HepG2 (cell line): ENCODE results near the gene TGM2. TPM values are rescaled to one million over a fixed set of nuclear protein-coding genes. Genes with fewer than 3 reads are reported as not detected.

Experiments
- ARID2 ChIP-seq: sonication (generic); formaldehyde crosslinking; IDR thresholded peaks from 2 replicates; pipeline ENCODE4 v1.8.1; 2022; ENCODE audit warnings: mild to moderate bottlenecking, missing genetic modification reagents, borderline replicate concordance
- ARNT ChIP-seq: fragments of 450-650 bp; IDR thresholded peaks from 2 replicates; pipeline ENCODE4 v1.6.1; 2017
- ATF3 ChIP-seq: sonication (generic); formaldehyde crosslinking; IDR thresholded peaks from 2 replicates; pipeline ENCODE4 v1.4.0; 2020; ENCODE audit warnings: missing genetic modification reagents
- EEA1 ChIP-seq: sonication (generic); formaldehyde crosslinking; IDR thresholded peaks from 2 replicates; pipeline ENCODE4 v1.5.1; 2020; ENCODE audit warnings: mild to moderate bottlenecking, missing genetic modification reagents, borderline replicate concordance
- FLYWCH1 ChIP-seq: sonication (generic); formaldehyde crosslinking; IDR thresholded peaks from 2 replicates; pipeline ENCODE4 v1.8.1; 2023; ENCODE audit warnings: mild to moderate bottlenecking, missing genetic modification reagents
- FOXA3 ChIP-seq: IDR thresholded peaks from 2 replicates; pipeline ENCODE4 v1.6.1; 2016; ENCODE audit warnings: missing genetic modification reagents, missing compliant biosample characterization
- FOXO4 ChIP-seq: sonication (generic); formaldehyde crosslinking; conservative IDR thresholded peaks from 2 replicates; pipeline ENCODE4 v1.8.1; 2023; ENCODE audit warnings: missing genetic modification reagents
- HDAC1 ChIP-seq: sonication (generic); formaldehyde crosslinking; IDR thresholded peaks from 2 replicates; pipeline ENCODE4 v1.5.1; 2020; ENCODE audit warnings: mild to moderate bottlenecking, missing genetic modification reagents
- HNRNPL ChIP-seq: fragments of 200-400 bp; formaldehyde crosslinking; IDR thresholded peaks from 2 replicates; pipeline ENCODE4 v1.6.1; 2017; ENCODE audit warnings: mild to moderate bottlenecking, low read depth, low read length
- MLLT10 ChIP-seq: sonication (generic); formaldehyde crosslinking; IDR thresholded peaks from 2 replicates; pipeline ENCODE4 v1.4.0; 2020; ENCODE audit warnings: missing genetic modification reagents
- MLX ChIP-seq: IDR thresholded peaks from 2 replicates; pipeline ENCODE4 v1.6.1; 2016
- NCOA1 ChIP-seq: sonication (generic); formaldehyde crosslinking; IDR thresholded peaks from 2 replicates; pipeline ENCODE4 v1.9.0; 2021; ENCODE audit warnings: missing genetic modification reagents
- NFE2L1 ChIP-seq: sonication (generic); formaldehyde crosslinking; IDR thresholded peaks from 2 replicates; pipeline ENCODE4 v1.4.0; 2020; ENCODE audit warnings: missing genetic modification reagents, mild to moderate bottlenecking, borderline replicate concordance
- NFKB2 ChIP-seq: sonication (generic); formaldehyde crosslinking; IDR thresholded peaks from 2 replicates; pipeline ENCODE4 v1.4.0; 2020; ENCODE audit warnings: missing genetic modification reagents, borderline replicate concordance
- POGZ ChIP-seq: sonication (generic); formaldehyde crosslinking; IDR thresholded peaks from 2 replicates; pipeline ENCODE4 v1.4.0; 2020; ENCODE audit warnings: mild to moderate bottlenecking, missing genetic modification reagents
- RAD51 ChIP-seq: fragments of 450-650 bp; IDR thresholded peaks from 2 replicates; pipeline ENCODE4 v1.6.1; 2016; ENCODE audit warnings: borderline replicate concordance
- SMAD9 ChIP-seq: sonication (generic); formaldehyde crosslinking; IDR thresholded peaks from 2 replicates; pipeline ENCODE4 v1.5.1; 2020; ENCODE audit warnings: mild to moderate bottlenecking, missing genetic modification reagents
- SP1 ChIP-seq, 2 experiments: fragments of 450-650 bp in 1 of 2; sonication (generic) in 1 of 2; formaldehyde crosslinking in 1 of 2; IDR thresholded peaks; 2 replicates each; pipeline versions ENCODE4 v1.4.0 to v1.6.1; 2016 to 2020; ENCODE audit warnings: missing genetic modification reagents in 1 of 2
- ZFP37 ChIP-seq: sonication (generic); formaldehyde crosslinking; IDR thresholded peaks from 2 replicates; pipeline ENCODE4 v1.4.0; 2020; ENCODE audit warnings: missing genetic modification reagents, borderline replicate concordance
- ZKSCAN8 ChIP-seq: IDR thresholded peaks from 2 replicates; pipeline ENCODE4 v1.6.1; 2016; ENCODE audit warnings: borderline replicate concordance, missing genetic modification reagents, missing compliant biosample characterization
- ZNF572 ChIP-seq: sonication (generic); formaldehyde crosslinking; IDR thresholded peaks from 2 replicates; pipeline ENCODE4 v1.5.1; 2020; ENCODE audit warnings: mild to moderate bottlenecking, missing genetic modification reagents
- polyA plus RNA-seq, 8 experiments: library from polyadenylated mRNA; depleted of rRNA in 3 of 8; stranded (reverse) in 7 of 8; unstranded in 1 of 8; fragments of >200 nt; fragmentation: Illumina TruSeq in 4 of 8; extraction: Trizol in 4 of 8; gene quantifications; 2 replicates each; pipeline versions ENCODE4 v1.2.1 to v1.2.3, GENCODE V29; 2011 to 2016; ENCODE audit warnings: low read depth in 4 of 8, missing spikeins in 1 of 8, mixed read lengths in 1 of 8; ENCODE audit not compliant: insufficient read depth in 1 of 8
- total RNA-seq, 5 experiments: library from RNA; depleted of rRNA; stranded (reverse); fragments of >200 nt; fragmentation: Illumina TruSeq; extraction: Trizol; gene quantifications; 2 replicates each; pipeline ENCODE4 v1.2.3, GENCODE V29; 2016; ENCODE audit warnings: low read depth in 1 of 5
- TF ChIP-seq, protein P1 (sequence below): sonication (generic); formaldehyde crosslinking; IDR thresholded peaks from 2 replicates; pipeline ENCODE4 v1.5.0; 2020; ENCODE audit warnings: missing genetic modification reagents, mild to moderate bottlenecking, borderline replicate concordance
- TF ChIP-seq, protein P2 (sequence below): sonication (generic); formaldehyde crosslinking; IDR thresholded peaks from 2 replicates; pipeline ENCODE4 v1.5.0; 2020; ENCODE audit warnings: missing genetic modification reagents
- TF ChIP-seq, protein P3 (sequence below): IDR thresholded peaks from 2 replicates; pipeline ENCODE4 v1.6.1; 2016; ENCODE audit warnings: missing compliant biosample characterization, missing genetic modification reagents, borderline replicate concordance

TGM2 gene
- total and polyA plus RNA-seq, 2 of the 13 experiments (the other 11 are each of a cell fraction or from before 2014, with no cell fraction given) = 4.2 to 46.4 TPM

DNA sequence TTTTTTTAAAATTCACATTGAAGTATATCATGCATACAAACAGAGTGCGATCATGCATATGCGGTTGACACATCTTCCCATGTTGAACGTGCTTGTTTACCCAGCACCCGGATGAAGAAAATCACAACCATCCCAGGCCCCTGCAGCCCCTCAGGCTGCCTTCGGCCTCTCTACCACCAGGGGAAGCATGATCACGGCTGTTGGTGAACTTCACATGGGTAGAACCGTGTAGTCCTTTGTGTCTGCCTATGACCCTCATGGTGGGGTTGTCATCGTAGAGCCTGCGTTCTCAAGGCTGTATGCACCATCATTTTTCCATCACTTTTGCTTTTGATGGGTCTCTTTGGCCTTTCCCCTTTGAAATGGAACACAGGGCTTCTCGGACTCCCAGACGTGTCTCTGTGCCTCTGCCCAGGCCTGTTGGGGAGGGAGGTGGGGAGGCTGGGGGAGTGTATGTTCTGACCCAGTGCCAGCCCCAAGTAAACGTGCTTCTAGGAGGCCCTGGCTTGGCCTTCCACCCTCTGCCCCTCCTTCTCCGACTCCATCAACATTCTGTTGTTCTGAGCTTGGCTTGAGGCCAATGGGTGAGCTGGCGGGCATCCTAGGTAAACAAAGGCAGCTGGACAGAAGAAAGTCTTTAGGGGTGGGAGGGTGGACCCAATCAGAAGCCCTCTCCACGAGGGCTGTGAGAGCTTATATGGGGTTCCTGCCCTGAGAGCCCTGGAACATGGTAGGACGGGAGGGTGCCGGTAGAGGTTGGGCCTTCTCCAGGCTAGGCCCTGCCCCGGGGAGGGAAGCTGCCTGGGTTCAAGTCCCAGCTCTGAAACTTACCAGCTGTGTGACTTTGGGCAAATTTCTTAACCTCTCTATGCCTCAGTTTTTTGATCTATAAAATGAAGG is 39.7 kb downstream of the TGM2 start (continued):
- TF ChIP-seq, protein P1, sequence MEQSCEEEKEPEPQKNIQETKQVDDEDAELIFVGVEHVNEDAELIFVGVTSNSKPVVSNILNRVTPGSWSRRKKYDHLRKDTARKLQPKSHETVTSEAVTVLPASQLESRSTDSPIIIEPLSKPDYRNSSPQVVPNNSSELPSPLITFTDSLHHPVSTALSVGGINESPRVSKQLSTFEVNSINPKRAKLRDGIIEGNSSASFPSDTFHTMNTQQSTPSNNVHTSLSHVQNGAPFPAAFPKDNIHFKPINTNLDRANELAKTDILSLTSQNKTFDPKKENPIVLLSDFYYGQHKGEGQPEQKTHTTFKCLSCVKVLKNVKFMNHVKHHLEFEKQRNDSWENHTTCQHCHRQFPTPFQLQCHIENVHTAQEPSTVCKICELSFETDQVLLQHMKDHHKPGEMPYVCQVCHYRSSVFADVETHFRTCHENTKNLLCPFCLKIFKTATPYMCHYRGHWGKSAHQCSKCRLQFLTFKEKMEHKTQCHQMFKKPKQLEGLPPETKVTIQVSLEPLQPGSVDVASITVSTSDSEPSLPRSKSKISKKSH (CRISPR knock-in tag) = peak; percentile 52; the same call in 1 of the 2 replicates
- no peak for TF ChIP-seq SMAD9 (CRISPR knock-in tag)
- no peak for TF ChIP-seq FLYWCH1 (CRISPR knock-in tag)
- TF ChIP-seq POGZ = 0 out of 2 replicates have a peak, but pooled peaks have one; percentile 7
- TF ChIP-seq, protein P2, sequence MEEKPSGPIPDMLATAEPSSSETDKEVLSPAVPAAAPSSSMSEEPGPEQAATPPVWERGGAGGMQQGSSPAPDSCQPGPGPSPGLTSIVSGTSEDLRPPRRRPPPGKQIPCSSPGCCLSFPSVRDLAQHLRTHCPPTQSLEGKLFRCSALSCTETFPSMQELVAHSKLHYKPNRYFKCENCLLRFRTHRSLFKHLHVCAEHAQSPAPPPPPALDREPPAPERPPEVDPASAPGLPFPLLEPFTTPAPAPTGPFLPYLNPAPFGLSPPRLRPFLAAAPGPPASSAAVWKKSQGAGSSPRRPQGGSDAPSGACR = 0 out of 2 replicates have a peak, but pooled peaks have one; percentile 52
- TF ChIP-seq EEA1 (CRISPR knock-in tag) = no peak
- TF ChIP-seq, protein P3, sequence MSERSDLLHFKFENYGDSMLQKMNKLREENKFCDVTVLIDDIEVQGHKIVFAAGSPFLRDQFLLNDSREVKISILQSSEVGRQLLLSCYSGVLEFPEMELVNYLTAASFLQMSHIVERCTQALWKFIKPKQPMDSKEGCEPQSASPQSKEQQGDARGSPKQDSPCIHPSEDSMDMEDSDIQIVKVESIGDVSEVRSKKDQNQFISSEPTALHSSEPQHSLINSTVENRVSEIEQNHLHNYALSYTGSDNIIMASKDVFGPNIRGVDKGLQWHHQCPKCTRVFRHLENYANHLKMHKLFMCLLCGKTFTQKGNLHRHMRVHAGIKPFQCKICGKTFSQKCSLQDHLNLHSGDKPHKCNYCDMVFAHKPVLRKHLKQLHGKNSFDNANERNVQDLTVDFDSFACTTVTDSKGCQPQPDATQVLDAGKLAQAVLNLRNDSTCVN = no peak
- TF ChIP-seq NCOA1 (CRISPR knock-in tag) = no peak
- TF ChIP-seq ZFP37 (CRISPR knock-in tag) = no peak
- no peak for TF ChIP-seq SP1 (IDR thresholded peaks at IDR 0.05)
- peak; percentile 34; the same call in 1 of the 2 replicates for TF ChIP-seq SP1 (CRISPR knock-in tag; IDR thresholded peaks at IDR 0.05)
- TF ChIP-seq ARNT = no peak
- peak; percentile 65; the same call in 1 of the 2 replicates for TF ChIP-seq ARID2 (CRISPR knock-in tag)
- TF ChIP-seq HNRNPL = peak; percentile 75; the same call in 1 of the 2 replicates
- TF ChIP-seq ZKSCAN8 (CRISPR knock-in tag) = no peak; the same call in 1 of the 2 replicates
- no peak for TF ChIP-seq RAD51
- TF ChIP-seq HDAC1 (CRISPR knock-in tag) = peak; percentile 76
- TF ChIP-seq FOXA3 (CRISPR knock-in tag) = peak; percentile 97
- TF ChIP-seq ATF3 (CRISPR knock-in tag) = no peak
- TF ChIP-seq MLX (CRISPR knock-in tag) = no peak; the same call in 1 of the 2 replicates
- no peak for TF ChIP-seq MLLT10 (CRISPR knock-in tag)
- TF ChIP-seq NFE2L1 (CRISPR knock-in tag) = no peak
- TF ChIP-seq FOXO4 (CRISPR knock-in tag) = no peak
- no peak for TF ChIP-seq NFKB2
- TF ChIP-seq ZNF572 (CRISPR knock-in tag) = peak; percentile 88
